Hepatocyte (in vitro differentiated cells): ENCODE results near the gene LYZL1.

Experiments
- CTCF ChIP-seq: fragments of 200-600 bp; sonication (generic); IDR thresholded peaks from 2 replicates; pipeline ENCODE4 v1.5.1; 2016; ENCODE audit warnings: antibody characterized with exemption, mild to moderate bottlenecking; ENCODE audit not compliant: poor library complexity
- EZH2 ChIP-seq: fragments of 200-600 bp; sonication (generic); IDR thresholded peaks from 2 replicates; pipeline ENCODE4 v1.6.1; 2016; ENCODE audit warnings: antibody characterized with exemption, mild to moderate bottlenecking, borderline replicate concordance

GRCh38 chr10:29273478-29273877 is 15.4 kb upstream of the LYZL1 start:
- TF ChIP-seq EZH2 (no peak), CTCF (no peak)
